Activated CD4-positive, alpha-beta T cell treated with anti-CD3 and anti-CD28 coated beads, Interleukin-2, amount 10 ng/mL, durations not matched to agents 7 days and 5 days (primary cell): Measurements from ENCODE around the gene LPP. TPM values are rescaled to one million over a fixed set of nuclear protein-coding genes. Genes with fewer than 3 reads are reported as not detected.

ENCODE experiments used
- CTCF ChIA-PET: fragments of 350-600 bp; sonication (Branson Sonifier 250); formaldehyde crosslinking; loops from one replicate; lab custom pipeline; 2021; ENCODE audit warnings: antibody characterized with exemption; lab: Charles Lee
- POLR2A ChIA-PET: fragments of 350-600 bp; sonication (Branson Sonifier 250); formaldehyde crosslinking; loops from one replicate; lab custom pipeline; 2021; ENCODE audit warnings: antibody characterized with exemption; lab: Charles Lee
- DNase-seq: peaks from one replicate; pipeline ENCODE4 v3.0.0-alpha.2; 2020
- H3K27ac Mint-ChIP-seq: one replicate; pipeline ENCODE4 v1.8.0; 2021; ENCODE audit warnings: mild to moderate bottlenecking, moderate library complexity, mixed read lengths
- H3K27me3 Mint-ChIP-seq: one replicate; pipeline ENCODE4 v1.8.0; 2021; ENCODE audit warnings: mixed read lengths
- H3K36me3 Mint-ChIP-seq: one replicate; pipeline ENCODE4 v1.8.0; 2021; ENCODE audit warnings: low read depth, mixed read lengths
- H3K4me1 Mint-ChIP-seq: one replicate; pipeline ENCODE4 v1.8.0; 2021; ENCODE audit warnings: mixed read lengths
- H3K4me3 Mint-ChIP-seq: one replicate; pipeline ENCODE4 v1.8.0; 2021; ENCODE audit warnings: mild to moderate bottlenecking, moderate library complexity, mixed read lengths
- H3K9me3 Mint-ChIP-seq: one replicate; pipeline ENCODE4 v1.8.0; 2021; ENCODE audit warnings: mixed read lengths
- total RNA-seq, 2 experiments: library from RNA; stranded (reverse); gene quantifications; one replicate each; pipeline ENCODE4 v1.2.3, GENCODE V29; 2021

The LPP gene
- total RNA-seq, 2 experiments from 2014 or later = 63.6 to 70.3 TPM

DNA sequence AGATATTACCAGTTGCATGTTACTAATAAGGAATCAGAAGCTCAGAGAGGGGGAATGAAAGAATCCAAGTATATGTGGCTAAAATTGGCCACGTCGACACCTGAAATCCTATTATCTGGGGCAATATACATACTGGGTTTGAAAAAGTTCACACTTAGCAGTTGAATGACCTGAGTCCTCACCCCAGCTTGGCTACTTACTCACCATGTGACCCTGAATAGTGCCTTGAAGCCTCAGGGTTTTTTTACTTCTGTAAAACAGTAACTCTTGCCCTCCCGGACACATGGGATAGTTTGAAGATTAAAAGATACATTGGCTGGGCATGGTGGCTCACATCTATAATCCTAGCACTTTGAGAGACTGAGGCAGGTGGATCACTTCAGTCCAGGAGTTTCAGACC, 675.6 kb downstream of the LPP start:
- no peaks in the 10 kb centered on the region for H3K9me3 Mint-ChIP-seq
- no peaks in the 10 kb centered on the region for H3K27me3 Mint-ChIP-seq
- ChIA-PET POLR2A (no interaction called here), CTCF (no interaction called here)
- no peaks in the 10 kb centered on the region for H3K36me3 Mint-ChIP-seq
- no peak overlapping the region for H3K4me3 Mint-ChIP-seq
- H3K27ac Mint-ChIP-seq = no peak overlapping the region
- peaks cover 8% of the 10 kb centered on the region for H3K4me1 Mint-ChIP-seq
- no peak for DNase-seq

DNA sequence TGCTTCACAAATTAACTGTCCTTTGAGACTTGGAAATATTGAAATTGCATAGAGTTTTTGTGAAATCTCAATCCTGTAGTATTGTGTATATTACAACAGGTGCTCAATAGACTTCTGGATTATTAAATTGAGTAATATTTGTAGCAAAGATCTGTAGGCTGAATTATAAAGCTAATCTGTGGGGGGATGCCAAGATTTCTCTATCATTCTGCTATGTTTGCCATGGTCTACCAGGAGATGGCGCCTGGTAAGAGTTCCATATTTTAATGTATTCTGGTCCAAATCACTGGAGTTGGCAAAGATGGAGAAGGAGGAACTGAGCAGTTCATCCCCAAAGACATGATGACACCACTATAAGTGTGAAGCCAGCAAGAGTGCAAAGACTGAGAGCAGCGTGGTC, 676.9 kb downstream of the LPP start:
- Mint-ChIP-seq H3K27me3 (no peaks in the 10 kb centered on the region), H3K4me1 (peaks cover 12% of the 10 kb centered on the region), H3K4me3 (no peak overlapping the region), H3K27ac (no peak overlapping the region), H3K9me3 (no peaks in the 10 kb centered on the region), H3K36me3 (no peaks in the 10 kb centered on the region)
- no peak for DNase-seq
- POLR2A ChIA-PET = no interaction called here
- CTCF ChIA-PET = interaction anchor here (0.9 to 1.6 kb wide), 4 partner anchors 30 to 1092 kb away, joined by 3 to 7 read pairs (median 4); no protein-coding TSS in a partner anchor

DNA sequence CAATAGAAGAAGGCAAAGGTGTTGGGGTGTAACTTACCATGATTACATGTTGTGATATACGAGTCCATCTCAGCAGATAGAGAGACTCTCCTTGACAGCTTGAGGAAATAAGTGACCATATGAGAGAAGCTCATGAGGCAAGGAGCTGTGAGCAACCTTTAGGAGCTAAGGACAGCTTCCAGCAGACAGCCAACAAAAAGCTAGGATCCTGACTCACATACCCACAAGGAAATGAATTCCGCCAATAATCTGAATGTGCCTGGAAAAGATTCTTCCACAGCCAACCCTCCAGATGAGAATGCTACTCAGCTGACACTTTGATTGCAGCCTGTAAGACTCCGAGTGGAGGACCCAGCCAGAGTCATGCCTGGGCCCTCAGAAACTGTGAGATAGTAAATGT, 678.2 kb downstream of the LPP start:
- CTCF ChIA-PET = interaction anchor here (1.0 to 1.6 kb wide), 2 partner anchors 1092 to 1094 kb away, joined by 3 to 7 read pairs; no protein-coding TSS in a partner anchor
- Mint-ChIP-seq H3K36me3 (no peaks in the 10 kb centered on the region), H3K4me3 (no peak overlapping the region), H3K27ac (no peak overlapping the region), H3K27me3 (no peaks in the 10 kb centered on the region), H3K9me3 (no peaks in the 10 kb centered on the region), H3K4me1 (peaks cover 12% of the 10 kb centered on the region)
- POLR2A ChIA-PET = no interaction called here
- DNase-seq = no peak

DNA sequence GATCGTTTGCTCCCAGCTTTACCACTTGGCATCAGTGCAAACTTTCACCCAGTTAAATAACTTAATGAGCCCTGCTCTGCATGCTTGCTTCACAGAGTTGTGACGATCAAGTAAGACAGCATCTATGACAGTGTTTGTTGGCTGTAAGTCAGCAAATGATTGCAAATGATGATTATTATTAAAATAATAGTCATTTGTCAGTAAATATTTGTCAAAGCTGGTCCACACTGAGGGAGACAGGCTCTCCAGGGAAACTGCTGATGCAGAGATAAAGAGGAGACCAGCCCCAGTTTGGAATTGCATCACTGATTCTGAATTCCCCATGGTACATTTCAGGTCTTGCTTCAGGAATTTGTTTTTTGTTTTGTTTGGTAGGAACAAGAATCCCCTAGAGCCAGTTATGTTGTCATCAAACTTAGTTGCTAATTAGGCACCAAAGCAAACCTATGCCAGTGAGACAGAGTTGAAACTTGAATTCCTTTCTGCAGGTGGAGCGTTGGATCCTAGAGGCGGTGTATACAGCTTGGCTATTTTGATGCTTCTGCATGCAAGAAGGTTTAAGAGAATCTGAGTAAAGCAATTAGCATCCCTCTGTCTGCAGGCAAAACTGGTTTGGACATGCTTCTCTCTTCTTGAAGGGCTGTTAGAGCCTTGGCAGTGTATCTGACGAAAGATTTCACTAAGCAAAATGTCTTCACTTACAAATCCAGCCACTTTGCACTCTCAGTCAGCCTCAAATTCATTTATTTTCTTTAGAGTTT, 679.2 kb downstream of the LPP start:
- DNase-seq = no peak

DNA sequence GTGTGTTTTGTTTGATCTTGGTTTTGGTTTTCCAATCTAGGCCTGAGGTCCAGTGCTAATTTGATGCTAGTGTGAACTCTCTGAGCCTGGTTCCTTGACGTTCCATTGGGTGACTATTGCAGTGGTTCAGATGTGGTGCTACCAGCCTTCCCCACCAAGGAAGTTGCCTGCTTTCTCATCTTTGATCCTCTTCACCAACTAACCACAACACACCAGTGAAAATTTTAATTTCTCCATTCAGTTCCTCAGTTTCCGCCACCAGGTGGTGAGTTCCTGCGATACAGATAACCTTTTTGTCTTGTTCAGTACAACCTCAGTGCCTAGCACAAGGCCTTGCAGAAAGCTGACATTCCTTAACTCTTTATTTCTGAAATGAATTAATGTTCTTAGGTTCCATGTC, 680.4 kb downstream of the LPP start:
- CTCF ChIA-PET = no interaction called here
- H3K4me1 Mint-ChIP-seq = peaks cover 12% of the 10 kb centered on the region
- peak; percentile 51 for DNase-seq

More for the DNA sequence above, 679.2 kb downstream of the LPP start:
- Mint-ChIP-seq H3K36me3 (no peaks in the 10 kb centered on the region), H3K4me3 (no peak overlapping the region), H3K9me3 (no peaks in the 10 kb centered on the region), H3K4me1 (peaks cover 12% of the 10 kb centered on the region), H3K27ac (no peak overlapping the region), H3K27me3 (no peaks in the 10 kb centered on the region)
- ChIA-PET POLR2A (no interaction called here), CTCF (interaction anchor here (1.0 kb wide), 1 partner anchor 1095 kb away, joined by 3 read pairs; no protein-coding TSS in a partner anchor)

DNA sequence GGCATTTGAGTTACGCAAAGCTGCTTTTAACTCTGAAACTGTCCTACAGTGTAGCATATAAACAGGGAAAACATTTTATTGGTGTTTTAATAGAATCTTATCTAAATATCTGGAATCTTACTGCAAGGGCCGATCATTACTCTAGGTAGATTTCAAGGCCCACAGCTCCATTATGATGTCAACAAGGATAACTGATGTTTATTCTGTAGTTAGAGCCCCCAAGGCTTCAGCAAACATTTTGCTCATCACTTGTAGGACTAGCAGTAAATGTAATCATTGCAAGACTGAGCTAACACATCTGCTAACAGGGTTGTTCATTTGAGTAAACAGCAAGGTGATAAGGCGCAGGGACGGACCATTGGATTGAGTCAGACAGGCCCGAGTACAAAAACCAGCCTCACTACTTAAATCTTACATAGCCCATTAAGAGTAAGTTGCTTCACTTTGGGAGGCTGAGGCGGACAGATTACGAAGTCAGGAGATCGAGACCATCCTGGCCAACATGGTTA, 685.3 kb downstream of the LPP start:
- Mint-ChIP-seq H3K27me3 (no peaks in the 10 kb centered on the region), H3K4me3 (no peak overlapping the region), H3K36me3 (peaks cover 4% of the 10 kb centered on the region), H3K9me3 (peaks cover 5% of the 10 kb centered on the region), H3K27ac (no peak overlapping the region), H3K4me1 (peaks cover 7% of the 10 kb centered on the region)
- ChIA-PET CTCF (no interaction called here), POLR2A (no interaction called here)
- no peak for DNase-seq

More for the DNA sequence above, 680.4 kb downstream of the LPP start:
- H3K9me3 Mint-ChIP-seq = peaks cover 5% of the 10 kb centered on the region
- H3K4me3 Mint-ChIP-seq = no peak overlapping the region
- no peaks in the 10 kb centered on the region for H3K27me3 Mint-ChIP-seq
- no peak overlapping the region for H3K27ac Mint-ChIP-seq
- POLR2A ChIA-PET = no interaction called here
- peaks cover 4% of the 10 kb centered on the region for H3K36me3 Mint-ChIP-seq

DNA sequence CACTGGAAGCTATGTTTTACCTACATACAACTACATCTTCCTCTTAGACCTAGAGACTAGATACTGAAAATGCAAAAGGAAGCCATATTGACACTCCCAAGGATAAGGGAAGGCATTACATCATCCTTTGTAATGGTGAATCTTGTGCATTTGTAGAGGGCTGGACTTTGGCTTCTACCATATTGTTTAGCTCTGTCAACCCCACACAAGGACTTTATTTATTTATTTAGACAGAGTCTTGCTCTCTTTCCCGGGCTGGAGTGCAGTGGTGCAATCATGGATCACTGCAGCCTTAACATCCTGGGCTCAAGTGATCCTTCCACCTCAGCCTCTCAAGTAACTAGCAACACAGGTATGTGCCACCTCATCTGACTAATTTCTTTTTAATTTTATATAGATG, 686.3 kb downstream of the LPP start:
- DNase-seq = no peak
- peaks cover 5% of the 10 kb centered on the region for H3K9me3 Mint-ChIP-seq
- no peaks in the 10 kb centered on the region for H3K4me1 Mint-ChIP-seq
- POLR2A ChIA-PET = no interaction called here
- H3K27me3 Mint-ChIP-seq = no peaks in the 10 kb centered on the region
- CTCF ChIA-PET = no interaction called here
- H3K27ac Mint-ChIP-seq = no peak overlapping the region
- no peak overlapping the region for H3K4me3 Mint-ChIP-seq
- peaks cover 4% of the 10 kb centered on the region for H3K36me3 Mint-ChIP-seq

DNA sequence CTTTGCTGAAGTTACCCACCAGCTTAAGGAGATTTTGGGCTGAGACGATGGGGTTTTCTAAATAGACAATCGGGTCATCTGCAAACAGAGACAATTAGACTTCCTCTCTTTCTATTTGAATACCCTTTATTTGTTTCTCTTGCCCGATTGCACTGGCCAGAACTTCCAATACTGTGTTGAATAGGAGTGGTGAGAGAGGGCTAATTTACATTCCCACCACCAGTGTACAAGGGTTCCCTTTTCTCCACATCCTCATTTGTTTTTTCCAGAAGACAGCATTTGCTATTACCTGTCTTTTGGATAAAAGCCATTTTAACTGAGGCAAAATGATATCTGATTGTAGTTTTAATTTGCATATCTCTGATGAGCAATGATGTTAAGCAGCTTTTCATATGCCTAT, 687.9 kb downstream of the LPP start:
- Mint-ChIP-seq H3K27me3 (no peaks in the 10 kb centered on the region), H3K36me3 (peaks cover 4% of the 10 kb centered on the region), H3K27ac (no peak overlapping the region), H3K4me3 (no peak overlapping the region), H3K4me1 (no peaks in the 10 kb centered on the region), H3K9me3 (peaks cover 5% of the 10 kb centered on the region)
- no peak for DNase-seq
- POLR2A ChIA-PET = no interaction called here
- CTCF ChIA-PET = interaction anchor here (0.6 kb wide), 1 partner anchor 13 kb away, joined by 3 read pairs; no protein-coding TSS in a partner anchor

DNA sequence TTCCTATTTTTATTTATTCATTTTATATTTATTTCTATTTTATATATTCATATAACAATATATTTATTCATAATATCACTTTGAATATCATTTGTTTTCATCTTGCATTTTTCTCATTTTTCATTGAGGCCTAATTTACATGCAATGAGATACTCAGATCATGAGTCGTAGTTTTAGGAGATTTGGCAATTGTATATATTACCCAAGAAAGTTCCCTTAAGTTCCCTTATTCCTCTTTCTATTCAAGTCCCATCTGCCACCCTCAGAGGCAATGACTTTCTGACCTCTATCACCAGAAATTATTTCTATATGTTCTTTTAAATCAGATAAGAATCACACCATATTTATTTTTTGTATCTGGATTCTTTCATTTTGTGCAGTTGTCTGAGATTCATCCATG, 688.7 kb downstream of the LPP start:
- peaks cover 5% of the 10 kb centered on the region for H3K9me3 Mint-ChIP-seq
- no peak for DNase-seq
- H3K27me3 Mint-ChIP-seq = no peaks in the 10 kb centered on the region
- CTCF ChIA-PET = no interaction called here
- no peak overlapping the region for H3K27ac Mint-ChIP-seq
- H3K4me1 Mint-ChIP-seq = no peaks in the 10 kb centered on the region
- no peak overlapping the region for H3K4me3 Mint-ChIP-seq
- POLR2A ChIA-PET = no interaction called here
- H3K36me3 Mint-ChIP-seq = peaks cover 4% of the 10 kb centered on the region

DNA sequence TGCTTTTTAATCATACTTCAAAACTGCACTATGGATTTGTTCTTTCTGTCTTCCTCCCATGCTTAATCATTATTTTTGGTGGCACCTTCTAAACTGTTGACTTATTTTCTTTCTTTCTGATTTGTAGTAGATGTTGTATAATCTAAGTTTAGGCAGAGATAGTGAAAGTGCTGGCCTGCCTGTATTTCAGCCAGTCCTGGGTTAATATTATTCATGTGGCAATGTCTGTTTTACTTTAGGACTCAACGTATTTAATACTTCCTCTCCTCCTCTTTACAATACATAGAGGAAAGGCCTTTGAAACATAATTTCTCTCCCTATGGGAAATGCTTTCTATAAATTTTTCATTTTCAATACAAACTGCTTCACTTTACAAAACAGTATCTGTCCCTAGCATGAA, 690.1 kb downstream of the LPP start:
- CTCF ChIA-PET = no interaction called here
- Mint-ChIP-seq H3K4me3 (no peak overlapping the region), H3K36me3 (no peaks in the 10 kb centered on the region), H3K27me3 (no peaks in the 10 kb centered on the region), H3K27ac (no peak overlapping the region), H3K9me3 (no peaks in the 10 kb centered on the region), H3K4me1 (no peaks in the 10 kb centered on the region)
- POLR2A ChIA-PET = no interaction called here
- DNase-seq = no peak

DNA sequence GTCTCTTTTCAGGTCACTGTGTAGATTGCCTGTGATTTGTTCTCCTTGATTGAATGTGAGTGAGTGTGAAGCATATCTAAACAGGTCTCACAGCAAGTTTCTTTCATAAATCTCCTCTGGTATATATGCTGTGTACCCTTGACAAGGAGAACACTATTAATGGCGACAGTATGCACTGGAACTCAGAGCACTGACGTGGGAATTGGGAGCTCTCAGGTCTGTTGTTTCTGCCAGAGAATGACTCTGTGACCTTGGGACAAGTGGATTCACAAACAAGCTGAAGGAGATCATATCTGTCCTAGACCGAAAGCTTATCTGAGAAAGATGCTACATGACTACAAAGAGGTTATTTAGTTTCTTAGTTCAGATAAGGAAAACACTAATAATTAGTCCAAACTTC, 691.6 kb downstream of the LPP start:
- POLR2A ChIA-PET = no interaction called here
- CTCF ChIA-PET = interaction anchor here (1.0 to 1.4 kb wide), 3 partner anchors 13 to 1106 kb away, joined by 3 read pairs; no protein-coding TSS in a partner anchor
- Mint-ChIP-seq H3K4me3 (no peak overlapping the region), H3K27me3 (no peaks in the 10 kb centered on the region), H3K4me1 (no peaks in the 10 kb centered on the region), H3K36me3 (no peaks in the 10 kb centered on the region), H3K9me3 (no peaks in the 10 kb centered on the region), H3K27ac (no peak overlapping the region)
- no peak for DNase-seq

DNA sequence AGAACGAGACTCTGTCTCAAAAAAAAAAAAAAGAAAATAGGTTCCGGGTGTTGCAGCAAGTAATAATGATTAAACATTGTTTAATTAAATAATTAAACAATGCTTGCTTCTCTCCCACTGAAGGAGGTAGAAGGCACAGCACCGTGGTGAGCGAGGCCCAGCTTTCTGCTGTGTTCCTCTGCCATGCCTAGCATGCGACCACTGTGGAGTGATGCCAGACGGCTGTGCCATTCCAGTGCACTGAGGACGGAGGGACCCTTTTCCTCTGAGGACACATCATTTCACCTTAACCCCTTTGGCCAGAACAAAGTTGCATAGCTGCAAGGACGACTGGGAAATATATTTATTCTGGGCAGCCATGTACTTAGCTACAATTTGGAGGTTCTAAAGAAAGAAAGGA, 695.0 kb downstream of the LPP start:
- DNase-seq = no peak
- Mint-ChIP-seq H3K9me3 (no peaks in the 10 kb centered on the region), H3K36me3 (no peaks in the 10 kb centered on the region), H3K4me3 (no peak overlapping the region), H3K27ac (no peak overlapping the region), H3K4me1 (no peaks in the 10 kb centered on the region), H3K27me3 (no peaks in the 10 kb centered on the region)
- POLR2A ChIA-PET = no interaction called here
- CTCF ChIA-PET = no interaction called here
